GM19395 (cell line): ENCODE measurements around the gene IQCH.

ENCODE experiments used
- ATAC-seq: cut with Tn5 transposase; IDR thresholded peaks from one replicate; pipeline ENCODE4 v1.9.1; 2021; ENCODE audit warnings: mild to moderate bottlenecking, moderate library complexity; ENCODE audit not compliant: unreplicated experiment

IQCH gene

DNA sequence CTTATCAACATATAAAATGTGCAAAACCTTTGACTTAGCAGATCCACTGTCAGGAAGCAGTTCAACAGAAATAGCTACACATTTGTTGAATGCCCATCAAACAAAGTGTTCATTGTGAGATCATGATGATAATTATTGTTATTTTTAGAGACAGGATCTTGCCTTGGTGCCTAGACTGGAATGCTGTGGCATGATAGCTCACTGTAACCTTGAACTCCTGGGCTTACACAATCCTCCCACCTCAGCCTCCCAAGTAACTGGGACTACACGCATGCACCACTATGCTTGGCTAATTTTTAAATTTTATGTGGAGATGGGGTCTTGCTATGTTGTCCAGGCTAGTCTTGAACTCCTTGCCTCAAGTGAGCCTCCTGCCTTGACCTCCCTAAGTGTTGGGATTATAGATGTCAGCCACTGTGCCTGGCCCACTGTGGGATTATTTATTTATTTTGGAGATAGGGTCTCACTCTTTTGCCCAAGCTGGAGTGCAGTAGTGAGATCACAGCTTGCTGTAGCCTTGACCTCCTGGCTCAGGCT, 296.7 kb downstream of the IQCH start:
- no peak for ATAC-seq
